Measurements from ENCODE around the gene DNAJC10.

DNAJC10 gene

GRCh38 chr2:182826064-182826463, 110.0 kb downstream of the DNAJC10 start:
- TF ChIP-seq, protein P1, sequence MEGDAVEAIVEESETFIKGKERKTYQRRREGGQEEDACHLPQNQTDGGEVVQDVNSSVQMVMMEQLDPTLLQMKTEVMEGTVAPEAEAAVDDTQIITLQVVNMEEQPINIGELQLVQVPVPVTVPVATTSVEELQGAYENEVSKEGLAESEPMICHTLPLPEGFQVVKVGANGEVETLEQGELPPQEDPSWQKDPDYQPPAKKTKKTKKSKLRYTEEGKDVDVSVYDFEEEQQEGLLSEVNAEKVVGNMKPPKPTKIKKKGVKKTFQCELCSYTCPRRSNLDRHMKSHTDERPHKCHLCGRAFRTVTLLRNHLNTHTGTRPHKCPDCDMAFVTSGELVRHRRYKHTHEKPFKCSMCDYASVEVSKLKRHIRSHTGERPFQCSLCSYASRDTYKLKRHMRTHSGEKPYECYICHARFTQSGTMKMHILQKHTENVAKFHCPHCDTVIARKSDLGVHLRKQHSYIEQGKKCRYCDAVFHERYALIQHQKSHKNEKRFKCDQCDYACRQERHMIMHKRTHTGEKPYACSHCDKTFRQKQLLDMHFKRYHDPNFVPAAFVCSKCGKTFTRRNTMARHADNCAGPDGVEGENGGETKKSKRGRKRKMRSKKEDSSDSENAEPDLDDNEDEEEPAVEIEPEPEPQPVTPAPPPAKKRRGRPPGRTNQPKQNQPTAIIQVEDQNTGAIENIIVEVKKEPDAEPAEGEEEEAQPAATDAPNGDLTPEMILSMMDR (IDR thresholded peaks at IDR 0.05; ENCODE audit: low read depth, low read length) = no peak
- DNase-seq (ENCODE audit: low read depth, low spot score) = no peak
- in situ Hi-C loops (cut with HindIII; ENCODE audit: low sequenced_read_pairs) = no loop called here
- no peak overlapping the region for H3K4me3 ChIP-seq (ENCODE audit: low read depth, low read length)

DNA sequence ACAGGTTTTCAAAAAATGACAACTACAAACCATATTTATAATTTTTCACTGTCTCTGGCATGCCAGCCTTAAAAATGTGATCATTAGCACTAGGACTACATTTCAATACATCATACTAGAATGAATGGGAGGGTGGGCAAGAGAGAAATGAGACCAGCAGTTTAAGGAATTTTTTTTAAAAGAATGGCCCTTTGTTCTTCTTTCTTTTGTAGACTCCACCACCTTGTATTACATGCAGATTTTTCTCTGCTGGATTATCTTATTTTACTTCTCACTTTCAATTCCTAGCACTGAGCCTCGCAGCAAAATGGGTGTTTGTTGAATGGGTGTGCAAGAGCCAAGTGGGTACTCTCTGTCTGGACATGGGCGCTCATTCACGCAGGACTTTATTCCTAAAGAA, 110.4 kb downstream of the DNAJC10 start:
- TF ChIP-seq, protein P1 (IDR thresholded peaks at IDR 0.05; ENCODE audit: low read depth, low read length) = no peak
- in situ Hi-C loops (cut with HindIII; ENCODE audit: low sequenced_read_pairs) = no loop called here
- no peak for DNase-seq (ENCODE audit: low read depth, low spot score)
- H3K4me3 ChIP-seq (ENCODE audit: low read depth, low read length) = no peak overlapping the region

GRCh38 chr2:182827182-182827879, 111.3 kb downstream of the DNAJC10 start:
- in situ Hi-C loops (cut with HindIII; ENCODE audit: low sequenced_read_pairs) = no loop called here
- DNase-seq (ENCODE audit: low read depth, low spot score) = peak; percentile 45
- TF ChIP-seq, protein P1 (IDR thresholded peaks at IDR 0.05; ENCODE audit: low read depth, low read length) = no peak
- H3K4me3 ChIP-seq (ENCODE audit: low read depth, low read length) = no peak overlapping the region

- DNase-seq (ENCODE audit: low read depth, low spot score) = no peak
- no peak overlapping the region for H3K4me3 ChIP-seq (ENCODE audit: low read depth, low read length)
- in situ Hi-C loops (cut with HindIII; ENCODE audit: low sequenced_read_pairs) = no loop called here
- TF ChIP-seq, protein P1 (IDR thresholded peaks at IDR 0.05; ENCODE audit: low read depth, low read length) = no peak
These were observed 115.0 kb downstream of the DNAJC10 start for GRCh38 chr2:182831101-182831500.

- in situ Hi-C loops (cut with HindIII; ENCODE audit: low sequenced_read_pairs) = no loop called here
These were observed 115.9 kb downstream of the DNAJC10 start for GRCh38 chr2:182831921-182832320.

GRCh38 chr2:182833084-182833854, 117.2 kb downstream of the DNAJC10 start:
- in situ Hi-C loops (cut with HindIII; ENCODE audit: low sequenced_read_pairs) = no loop called here
- TF ChIP-seq, protein P1 (IDR thresholded peaks at IDR 0.05; ENCODE audit: low read depth, low read length) = no peak
- DNase-seq (ENCODE audit: low read depth, low spot score) = no peak
- no peak overlapping the region for H3K4me3 ChIP-seq (ENCODE audit: low read depth, low read length)

More at GRCh38 chr2:182831921-182832320, 115.9 kb downstream of the DNAJC10 start:
- no peak overlapping the region for H3K4me3 ChIP-seq (ENCODE audit: low read depth, low read length)
- TF ChIP-seq, protein P1 (IDR thresholded peaks at IDR 0.05; ENCODE audit: low read depth, low read length) = no peak
- no peak for DNase-seq (ENCODE audit: low read depth, low spot score)
